A549 (cell line): Measurements from ENCODE around the gene MYOM1. TPM values are rescaled to one million over a fixed set of nuclear protein-coding genes. Genes with fewer than 3 reads are reported as not detected.
A peak's percentile ranks its signal among the peaks of the same experiment; 100 is the strongest.

ENCODE experiments used
- ATAC-seq, 2 experiments: fragments of 200-7000 bp in 1 of 2; fragments of >200 bp in 1 of 2; cut with Nextera tagmentation in 1 of 2; cut with Tn5 transposase in 1 of 2; 3 replicates each; pipeline versions ENCODE4 v1.8.0 to v1.9.1; 2018 to 2020; ENCODE audit warnings: mild to moderate bottlenecking in 1 of 2, moderate library complexity in 1 of 2
- CTCF ChIA-PET: fragments of 300-600 bp; sonication (Branson Sonifier 250); formaldehyde crosslinking; extraction: SDS; loops from one replicate; lab custom pipeline; 2021; ENCODE audit warnings: antibody characterized with exemption, inconsistent platforms; lab: Yijun Ruan, JAX
- POLR2A ChIA-PET: fragments of 350-600 bp; formaldehyde crosslinking; extraction: SDS; loops from one replicate; lab custom pipeline; 2021; ENCODE audit warnings: antibody characterized with exemption, inconsistent platforms; lab: Yijun Ruan, JAX
- DNase-seq, 2 experiments: peaks; one replicate each; pipeline versions ENCODE4 v3.0.0 to v3.0.0-alpha.2; 2011 to 2016; ENCODE audit warnings: low read depth in 1 of 2, low spot score in 1 of 2
- FAIRE-seq: peaks from 2 replicates; lab custom pipeline; 2011; peaks lifted over from hg19 to GRCh38; lab: Jason Lieb, UNC
- H3K27ac ChIP-seq, 2 experiments: fragments of >200 bp; sonication (Bioruptor Twin); formaldehyde crosslinking; 3 replicates each; pipeline ENCODE4 v1.5.1; 2016 to 2017
- H3K4me1 ChIP-seq: fragments of >200 bp; sonication (Bioruptor Twin); formaldehyde crosslinking; 3 replicates; pipeline ENCODE4 v1.6.1; 2016
- H3K4me2 ChIP-seq: fragments of >200 bp; sonication (Bioruptor Twin); formaldehyde crosslinking; 3 replicates; pipeline ENCODE4 v1.6.1; 2016
- H3K4me3 ChIP-seq: fragments of >200 bp; sonication (Bioruptor Twin); formaldehyde crosslinking; 3 replicates; pipeline ENCODE4 v1.5.1; 2016
- H3K9me3 ChIP-seq: fragments of >200 bp; sonication (Bioruptor Twin); formaldehyde crosslinking; 3 replicates; pipeline ENCODE4 v1.6.1; 2016
- BCL3 ChIP-seq: fragments of >200 bp; sonication (Bioruptor Twin); formaldehyde crosslinking; IDR thresholded peaks from 3 replicates; pipeline ENCODE4 v1.6.1; 2016
- CBX8 ChIP-seq: fragments of 200-600 bp; sonication (generic); IDR thresholded peaks from 2 replicates; pipeline ENCODE4 v1.6.1; 2016
- CEBPB ChIP-seq, 2 experiments: fragments of >200 bp in 1 of 2; sonication (Bioruptor Twin) in 1 of 2; formaldehyde crosslinking in 1 of 2; IDR thresholded peaks; 2 replicates each; pipeline ENCODE4 v1.6.1; 2012 to 2016
- FOSL2 ChIP-seq, 2 experiments: fragments of 450-650 bp in 1 of 2; fragments of >200 bp in 1 of 2; sonication (Bioruptor Twin) in 1 of 2; formaldehyde crosslinking; IDR thresholded peaks; 2 replicates each; pipeline versions ENCODE4 v1.5.0 to v1.6.1; 2016 to 2020; ENCODE audit warnings: mild to moderate bottlenecking in 1 of 2, moderate library complexity in 1 of 2
- HES2 ChIP-seq: fragments of >200 bp; sonication (Bioruptor Twin); formaldehyde crosslinking; IDR thresholded peaks from 2 replicates; pipeline ENCODE4 v1.6.1; 2016
- HMGXB4 ChIP-seq: fragments of 250-450 bp; sonication (Bioruptor Pico); IDR thresholded peaks from 2 replicates; pipeline ENCODE4 v1.5.0; 2021; ENCODE audit warnings: mild to moderate bottlenecking, moderate library complexity, borderline replicate concordance
- HOXA7 ChIP-seq: fragments of 250-450 bp; sonication (Bioruptor Pico); IDR thresholded peaks from 2 replicates; pipeline ENCODE4 v1.5.0; 2020; ENCODE audit warnings: mild to moderate bottlenecking, moderate library complexity
- JUNB ChIP-seq: fragments of >200 bp; sonication (Bioruptor Twin); formaldehyde crosslinking; IDR thresholded peaks from 2 replicates; pipeline ENCODE4 v1.6.1; 2016
- KDM1A ChIP-seq: fragments of 200-600 bp; sonication (generic); IDR thresholded peaks from 2 replicates; pipeline ENCODE4 v1.6.1; 2016; ENCODE audit warnings: low read depth, mild to moderate bottlenecking
- PBX3 ChIP-seq: IDR thresholded peaks from 2 replicates; pipeline ENCODE4 v1.6.1; 2012
- PHF8 ChIP-seq: fragments of 200-600 bp; sonication (generic); IDR thresholded peaks from 2 replicates; pipeline ENCODE4 v1.6.1; 2016; ENCODE audit warnings: low read depth, mild to moderate bottlenecking, antibody characterized with exemption, moderate library complexity, borderline replicate concordance
- POLR2A ChIP-seq: IDR thresholded peaks from 2 replicates; pipeline ENCODE4 v1.6.1; 2012; ENCODE audit warnings: mild to moderate bottlenecking, low read length
- TFCP2L1 ChIP-seq: fragments of 250-450 bp; sonication (Bioruptor Pico); IDR thresholded peaks from 2 replicates; pipeline ENCODE4 v1.5.0; 2021; ENCODE audit warnings: mild to moderate bottlenecking
- ZSCAN20 ChIP-seq: fragments of 250-450 bp; sonication (Bioruptor Pico); IDR thresholded peaks from 2 replicates; pipeline ENCODE4 v1.8.0; 2022; ENCODE audit warnings: mild to moderate bottlenecking, moderate library complexity
- WGBS: methylation state at CpG from one replicate; pipeline ENCODE4 v1.1.6; 2017; ENCODE audit errors: missing lambda C conversion rate; 5-methylcytosine and 5-hydroxymethylcytosine counted together
- polyA plus RNA-seq, 4 experiments: library from polyadenylated mRNA; depleted of rRNA in 3 of 4; stranded (reverse); fragments of >200 nt; fragmentation: RNase III in 1 of 4; extraction: RNeasy Plus Mini Kit Qiagen cat#74134 plus additional on column Dnase treatment in 1 of 4; gene quantifications; 2 replicates in 3 of 4; 3 replicates in 1 of 4; pipeline ENCODE4 v1.2.3, GENCODE V29; 2011 to 2017

MYOM1 gene
- polyA plus RNA-seq, 2 of the 4 experiments (the other 2 are of a cell fraction): 0.18 to 0.30 TPM

- no peak overlapping the region for H3K4me3 ChIP-seq
- peak overlapping the region; percentile 32; the same call in 1 of the 3 replicates for H3K4me2 ChIP-seq
- TF ChIP-seq HES2 (no peak), PBX3 (no peak)
- POLR2A ChIA-PET: no interaction called here
- CTCF ChIA-PET: interaction anchor here (1.4 to 1.5 kb wide), 2 partner anchors 10 to 135 kb away, joined by 3 to 4 read pairs; no protein-coding TSS in a partner anchor
- ATAC-seq (no peak), DNase-seq (no peak), FAIRE-seq (no peak)
- H3K9me3 ChIP-seq: no peaks in the 10 kb centered on the region
- 82% methylated on average over 9 of the region's 9 CpGs for WGBS
- H3K4me1 ChIP-seq: peaks cover 34% of the 10 kb centered on the region
- H3K27ac ChIP-seq: peak overlapping the region; percentile 59 to 67; a peak in 2 of 6 replicates
Observed at GRCh38 chr18:3120356-3120755, 99.4 kb downstream of the MYOM1 start.

GRCh38 chr18:3119401-3120341 is 100.1 kb downstream of the MYOM1 start:
- peak overlapping the region; percentile 32; the same call in 2 of the 3 replicates for H3K4me2 ChIP-seq
- peak overlapping the region; percentile 59 to 67; a peak in 3 of 6 replicates for H3K27ac ChIP-seq
- WGBS: 86% methylated on average over 12 of the region's 12 CpGs
- H3K4me1 ChIP-seq: peaks cover 34% of the 10 kb centered on the region
- DNase-seq (peak in 1 of 2 experiments; percentile 65), FAIRE-seq (no peak), ATAC-seq (no peak)
- no peak overlapping the region for H3K4me3 ChIP-seq
- TF ChIP-seq CEBPB (IDR thresholded peaks at IDR 0.05): peak in 1 of 2 experiments; percentile 41; a peak in 1 of 4 replicates
- no peak for TF ChIP-seq CBX8
- no peak for TF ChIP-seq HES2
- TF ChIP-seq PHF8: no peak
- no peak for TF ChIP-seq FOSL2 (IDR thresholded peaks at IDR 0.05)
- peak; percentile 47 for TF ChIP-seq FOSL2 (CRISPR knock-in tag; IDR thresholded peaks at IDR 0.05)
- no peak for TF ChIP-seq HOXA7
- no peak for TF ChIP-seq JUNB
- TF ChIP-seq POLR2A: no peak
- no peak for TF ChIP-seq ZSCAN20 (CRISPR knock-in tag)
- no peak for TF ChIP-seq KDM1A
- CTCF ChIA-PET: interaction anchor here (1.4 to 1.5 kb wide), 2 partner anchors 10 to 135 kb away, joined by 3 to 4 read pairs; no protein-coding TSS in a partner anchor
- POLR2A ChIA-PET: no interaction called here
- no peaks in the 10 kb centered on the region for H3K9me3 ChIP-seq

GRCh38 chr18:3118195-3119010 is 101.4 kb downstream of the MYOM1 start:
- H3K27ac ChIP-seq: peak overlapping the region; percentile 70 to 76
- H3K4me1 ChIP-seq: peaks cover 34% of the 10 kb centered on the region
- TF ChIP-seq BCL3 (no peak), TFCP2L1 (CRISPR knock-in tag) (no peak), HMGXB4 (no peak), JUNB (no peak)
- peak overlapping the region; percentile 67 for H3K4me2 ChIP-seq
- WGBS: 75% methylated on average over 10 of the region's 10 CpGs
- ATAC-seq (peak; percentile 30 to 31; a peak in 3 of 6 replicates), DNase-seq (no peak), FAIRE-seq (no peak)
- no peaks in the 10 kb centered on the region for H3K9me3 ChIP-seq
- CTCF ChIA-PET: interaction anchor here (2.8 kb wide), 1 partner anchor 10 kb away, joined by 16 read pairs; no protein-coding TSS in a partner anchor
- POLR2A ChIA-PET: no interaction called here
- H3K4me3 ChIP-seq: no peak overlapping the region
